PC-3 (cell line): ENCODE measurements around the gene SLCO2B1. TPM values are rescaled to one million over a fixed set of nuclear protein-coding genes. Genes with fewer than 3 reads are reported as not detected.

Experiments
- ATAC-seq: fragments of 200-7000 bp; cut with Tn5 transposase; 2 replicates; pipeline ENCODE4 v1.9.1; 2020; ENCODE audit warnings: mild to moderate bottlenecking, moderate library complexity
- BruUV-seq: library from RNA; stranded (reverse); fragments of 400-500 nt; replicated peaks from 2 replicates; lab custom pipeline; 2021; lab: Mats Ljungman, UMichigan
- CTCF ChIA-PET: fragments of 300-600 bp; sonication (Branson Sonifier 250); formaldehyde crosslinking; loops from one replicate; lab custom pipeline; 2022; ENCODE audit warnings: antibody characterized with exemption; lab: Charles Lee
- POLR2A ChIA-PET: fragments of 300-600 bp; sonication (Branson Sonifier 250); formaldehyde crosslinking; loops from one replicate; lab custom pipeline; 2022; ENCODE audit warnings: antibody characterized with exemption; ENCODE audit not compliant: unreplicated experiment; lab: Charles Lee
- DNase-seq: peaks from one replicate; pipeline ENCODE4 v3.0.0-alpha.2; 2015
- H2AFZ ChIP-seq: fragments of 300-600 bp; sonication (generic); 2 replicates; pipeline ENCODE4 v1.6.0; 2016; ENCODE audit warnings: antibody characterized with exemption, low read length
- H3F3A ChIP-seq: fragments of 300-600 bp; sonication (generic); one replicate; pipeline ENCODE4 v1.6.0; 2017; ENCODE audit warnings: antibody characterized with exemption, low read length, control low read depth, mild to moderate bottlenecking; ENCODE audit not compliant: unreplicated experiment
- H3K27ac ChIP-seq: fragments of 300-600 bp; sonication (generic); 2 replicates; pipeline ENCODE4 v1.5.1; 2016; ENCODE audit warnings: mild to moderate bottlenecking, low read length
- H3K27me3 ChIP-seq: fragments of 300-600 bp; sonication (generic); 2 replicates; pipeline ENCODE4 v1.6.1; 2016; ENCODE audit warnings: low read length, mixed read lengths
- H3K36me3 ChIP-seq: fragments of 300-600 bp; sonication (generic); 2 replicates; pipeline ENCODE4 v1.6.1; 2016; ENCODE audit warnings: low read depth, mixed run types, low read length, mixed read lengths
- H3K4me1 ChIP-seq: fragments of 300-600 bp; sonication (generic); 2 replicates; pipeline ENCODE4 v1.5.1; 2016; ENCODE audit warnings: low read length; ENCODE audit not compliant: insufficient read depth
- H3K4me2 ChIP-seq: fragments of 300-600 bp; sonication (generic); 2 replicates; pipeline ENCODE4 v1.6.0; 2016; ENCODE audit warnings: low read length
- H3K4me3 ChIP-seq: fragments of 300-600 bp; sonication (generic); 2 replicates; pipeline ENCODE4 v1.5.1; 2016; ENCODE audit warnings: mild to moderate bottlenecking, low read length, mixed read lengths
- H3K79me2 ChIP-seq: fragments of 300-600 bp; sonication (generic); 2 replicates; pipeline ENCODE4 v1.6.1; 2017; ENCODE audit warnings: low read length, mixed read lengths
- H3K9ac ChIP-seq: fragments of 300-600 bp; sonication (generic); 2 replicates; pipeline ENCODE4 v1.6.0; 2016; ENCODE audit warnings: mild to moderate bottlenecking, low read length
- H3K9me2 ChIP-seq: fragments of 300-600 bp; sonication (generic); replicated peaks from 2 replicates; pipeline ENCODE4 v1.6.1; 2016; ENCODE audit warnings: mixed run types, low read length, mixed read lengths
- H3K9me3 ChIP-seq: fragments of 300-600 bp; sonication (generic); 2 replicates; pipeline ENCODE4 v1.6.1; 2016; ENCODE audit warnings: low read length, mixed read lengths
- H4K20me1 ChIP-seq: fragments of 300-600 bp; sonication (generic); 2 replicates; pipeline ENCODE4 v1.6.1; 2016; ENCODE audit warnings: low read length, mixed read lengths
- CTCF ChIP-seq: fragments of 300-600 bp; sonication (generic); conservative IDR thresholded peaks from 2 replicates; pipeline ENCODE4 v1.5.1; 2017; ENCODE audit warnings: antibody characterized with exemption, low read depth, mild to moderate bottlenecking, low read length
- EZH2 ChIP-seq: fragments of 300-600 bp; sonication (generic); IDR thresholded peaks from one replicate; pipeline ENCODE4 v1.6.1; 2017; ENCODE audit warnings: antibody characterized with exemption, mild to moderate bottlenecking, low read length; ENCODE audit not compliant: unreplicated experiment
- EZH2phosphoT487 ChIP-seq: fragments of 300-600 bp; sonication (generic); IDR thresholded peaks from 2 replicates; pipeline ENCODE4 v1.6.1; 2018; ENCODE audit warnings: mild to moderate bottlenecking, antibody characterized with exemption, low read length, borderline replicate concordance
- intact Hi-C: fragments of 100-400 bp; cut with micrococcal nuclease; formaldehyde crosslinking; loops from 2 replicates; pipeline ENCODE4 v1.9.0; 2023
- total RNA-seq: library from RNA; depleted of rRNA; stranded (reverse); fragments of >200 nt; gene quantifications from 2 replicates; pipeline ENCODE4 v1.2.3, GENCODE V29; 2014

SLCO2B1 gene
- total RNA-seq, 1 experiment from 2014 or later, result not detected

- H2AFZ ChIP-seq, result no peak overlapping the region
- no peak for TF ChIP-seq EZH2phosphoT487
- TF ChIP-seq EZH2, result no peak
- TF ChIP-seq CTCF, result no peak
- no peaks in the 10 kb centered on the region for H3F3A ChIP-seq
- ChIA-PET POLR2A (no interaction called here), CTCF (interaction anchor here (0.6 to 2.0 kb wide), 4 partner anchors 60 to 330 kb away, joined by 3 to 18 read pairs (median 6); partner anchors contain the start of gene NEU3)
- no peaks in the 10 kb centered on the region for H3K79me2 ChIP-seq
- H4K20me1 ChIP-seq, result no peaks in the 10 kb centered on the region
- intact Hi-C loops, result no loop called here
- H3K9me2 ChIP-seq, result no peaks in the 10 kb centered on the region
- BruUV-seq, result no TSS peak
- no peak overlapping the region for H3K9ac ChIP-seq
- peaks cover 11% of the 10 kb centered on the region for H3K4me1 ChIP-seq
- H3K27me3 ChIP-seq, result peaks cover 45% of the 10 kb centered on the region
- DNase-seq (no peak), ATAC-seq (no peak)
- H3K9me3 ChIP-seq, result no peaks in the 10 kb centered on the region
- H3K4me3 ChIP-seq, result no peak overlapping the region
- H3K27ac ChIP-seq, result no peak overlapping the region
- H3K36me3 ChIP-seq, result no peaks in the 10 kb centered on the region
- H3K4me2 ChIP-seq, result no peak overlapping the region
These were observed 5.5 kb upstream of the SLCO2B1 start for GRCh38 chr11:75145196-75145971.

GRCh38 chr11:75145972-75146519 lies 4.9 kb upstream of the SLCO2B1 start:
- no peaks in the 10 kb centered on the region for H3K36me3 ChIP-seq
- no peaks in the 10 kb centered on the region for H3F3A ChIP-seq
- no peak overlapping the region for H3K4me2 ChIP-seq
- no peaks in the 10 kb centered on the region for H3K79me2 ChIP-seq
- intact Hi-C loops, result no loop called here
- H3K27me3 ChIP-seq, result peaks cover 52% of the 10 kb centered on the region
- no peak overlapping the region for H2AFZ ChIP-seq
- TF ChIP-seq EZH2 (no peak), EZH2phosphoT487 (no peak), CTCF (no peak)
- peaks cover 11% of the 10 kb centered on the region for H3K4me1 ChIP-seq
- H3K9ac ChIP-seq, result no peak overlapping the region
- CTCF ChIA-PET, result interaction anchor here (0.6 to 2.0 kb wide), 3 partner anchors 59 to 331 kb away, joined by 3 to 18 read pairs (median 5); no protein-coding TSS in a partner anchor
- H3K4me3 ChIP-seq, result no peak overlapping the region
- POLR2A ChIA-PET, result no interaction called here
- DNase-seq, result no peak
- no TSS peak for BruUV-seq
- no peaks in the 10 kb centered on the region for H4K20me1 ChIP-seq
- H3K9me2 ChIP-seq, result no peaks in the 10 kb centered on the region
- H3K27ac ChIP-seq, result no peak overlapping the region
- ATAC-seq, result no peak
- no peaks in the 10 kb centered on the region for H3K9me3 ChIP-seq

- Histone ChIP-seq H3K79me2 (no peaks in the 10 kb centered on the region), H3K9me3 (no peaks in the 10 kb centered on the region), H4K20me1 (no peaks in the 10 kb centered on the region), H3F3A (no peaks in the 10 kb centered on the region), H3K27ac (no peak overlapping the region), H3K36me3 (no peaks in the 10 kb centered on the region), H3K27me3 (peaks cover 57% of the 10 kb centered on the region), H2AFZ (no peak overlapping the region), H3K9me2 (no peaks in the 10 kb centered on the region), H3K4me3 (no peak overlapping the region), H3K9ac (no peak overlapping the region), H3K4me1 (peaks cover 11% of the 10 kb centered on the region), H3K4me2 (no peak overlapping the region)
- no peak for TF ChIP-seq EZH2
- no peak for TF ChIP-seq CTCF
- TF ChIP-seq EZH2phosphoT487, result no peak
- no TSS peak for BruUV-seq
- ATAC-seq (no peak), DNase-seq (no peak)
- ChIA-PET POLR2A (no interaction called here), CTCF (no interaction called here)
- intact Hi-C loops, result no loop called here
These were observed 4.2 kb upstream of the SLCO2B1 start for GRCh38 chr11:75146711-75147110.
